ENCODE data around the gene PTPRU.

The PTPRU gene

GRCh38 chr1:29349871-29350491, 113.7 kb downstream of the PTPRU start:
- Histone ChIP-seq H3K27me3 (ENCODE audit: insufficient read depth, insufficient read length) (no peaks in the 10 kb centered on the region), H3K36me3 (ENCODE audit: insufficient read depth, insufficient read length, low read length) (no peaks in the 10 kb centered on the region), H3K9me3 (ENCODE audit: insufficient read depth, low read length) (no peaks in the 10 kb centered on the region), H3K9ac (ENCODE audit: insufficient read length, low read depth) (no peak overlapping the region), H3K4me1 (ENCODE audit: insufficient read depth, insufficient read length) (peaks cover 4% of the 10 kb centered on the region), H3K4me3 (ENCODE audit: insufficient read length, low read depth) (no peak overlapping the region)
- TF ChIP-seq ZNF274 (IDR thresholded peaks at IDR 0.05; ENCODE audit: low read depth, low read length), result no peak
- TF ChIP-seq YY1 (IDR thresholded peaks at IDR 0.05; ENCODE audit: insufficient read depth, insufficient read length), result no peak
- no peak for TF ChIP-seq SUZ12 (IDR thresholded peaks at IDR 0.05; ENCODE audit: extremely low read depth, insufficient read depth, insufficient read length)
- DNase-seq (ENCODE audit: low read depth, low spot score), result no peak

- DNase-seq (ENCODE audit: low read depth, low spot score), result no peak
Measured at GRCh38 chr1:29352719-29353420, 116.5 kb downstream of the PTPRU start.

GRCh38 chr1:29354511-29355098, 118.3 kb downstream of the PTPRU start:
- Histone ChIP-seq H3K4me3 (ENCODE audit: insufficient read length, low read depth) (no peak overlapping the region), H3K9me3 (ENCODE audit: insufficient read depth, low read length) (no peaks in the 10 kb centered on the region), H3K4me1 (ENCODE audit: insufficient read depth, insufficient read length) (peaks cover 4% of the 10 kb centered on the region), H3K9ac (ENCODE audit: insufficient read length, low read depth) (no peak overlapping the region), H3K27me3 (ENCODE audit: insufficient read depth, insufficient read length) (no peaks in the 10 kb centered on the region), H3K36me3 (ENCODE audit: insufficient read depth, insufficient read length, low read length) (no peaks in the 10 kb centered on the region)
- no peak for DNase-seq (ENCODE audit: low read depth, low spot score)
- TF ChIP-seq SUZ12 (IDR thresholded peaks at IDR 0.05; ENCODE audit: extremely low read depth, insufficient read depth, insufficient read length) (no peak), ZNF274 (IDR thresholded peaks at IDR 0.05; ENCODE audit: low read depth, low read length) (no peak), YY1 (IDR thresholded peaks at IDR 0.05; ENCODE audit: insufficient read depth, insufficient read length) (no peak)

More at GRCh38 chr1:29352719-29353420, 116.5 kb downstream of the PTPRU start:
- no peak overlapping the region for H3K9ac ChIP-seq (ENCODE audit: insufficient read length, low read depth)
- H3K36me3 ChIP-seq (ENCODE audit: insufficient read depth, insufficient read length, low read length), result no peaks in the 10 kb centered on the region
- TF ChIP-seq SUZ12 (IDR thresholded peaks at IDR 0.05; ENCODE audit: extremely low read depth, insufficient read depth, insufficient read length) (no peak), ZNF274 (IDR thresholded peaks at IDR 0.05; ENCODE audit: low read depth, low read length) (no peak), YY1 (IDR thresholded peaks at IDR 0.05; ENCODE audit: insufficient read depth, insufficient read length) (no peak)
- no peaks in the 10 kb centered on the region for H3K27me3 ChIP-seq (ENCODE audit: insufficient read depth, insufficient read length)
- no peak overlapping the region for H3K4me3 ChIP-seq (ENCODE audit: insufficient read length, low read depth)
- H3K4me1 ChIP-seq (ENCODE audit: insufficient read depth, insufficient read length), result peaks cover 4% of the 10 kb centered on the region
- no peaks in the 10 kb centered on the region for H3K9me3 ChIP-seq (ENCODE audit: insufficient read depth, low read length)

GRCh38 chr1:29355375-29355774, 119.1 kb downstream of the PTPRU start:
- Histone ChIP-seq H3K9ac (ENCODE audit: insufficient read length, low read depth) (no peak overlapping the region), H3K9me3 (ENCODE audit: insufficient read depth, low read length) (no peaks in the 10 kb centered on the region), H3K36me3 (ENCODE audit: insufficient read depth, insufficient read length, low read length) (no peaks in the 10 kb centered on the region), H3K4me1 (ENCODE audit: insufficient read depth, insufficient read length) (peaks cover 4% of the 10 kb centered on the region), H3K4me3 (ENCODE audit: insufficient read length, low read depth) (no peak overlapping the region), H3K27me3 (ENCODE audit: insufficient read depth, insufficient read length) (no peaks in the 10 kb centered on the region)
- DNase-seq (ENCODE audit: low read depth, low spot score), result no peak
- no peak for TF ChIP-seq YY1 (IDR thresholded peaks at IDR 0.05; ENCODE audit: insufficient read depth, insufficient read length)
- no peak for TF ChIP-seq ZNF274 (IDR thresholded peaks at IDR 0.05; ENCODE audit: low read depth, low read length)
- no peak for TF ChIP-seq SUZ12 (IDR thresholded peaks at IDR 0.05; ENCODE audit: extremely low read depth, insufficient read depth, insufficient read length)

- Histone ChIP-seq H3K4me1 (ENCODE audit: insufficient read depth, insufficient read length) (peaks cover 4% of the 10 kb centered on the region), H3K4me3 (ENCODE audit: insufficient read length, low read depth) (no peak overlapping the region), H3K9me3 (ENCODE audit: insufficient read depth, low read length) (no peaks in the 10 kb centered on the region), H3K27me3 (ENCODE audit: insufficient read depth, insufficient read length) (no peaks in the 10 kb centered on the region), H3K9ac (ENCODE audit: insufficient read length, low read depth) (no peak overlapping the region), H3K36me3 (ENCODE audit: insufficient read depth, insufficient read length, low read length) (no peaks in the 10 kb centered on the region)
- no peak for DNase-seq (ENCODE audit: low read depth, low spot score)
- no peak for TF ChIP-seq YY1 (IDR thresholded peaks at IDR 0.05; ENCODE audit: insufficient read depth, insufficient read length)
- no peak for TF ChIP-seq SUZ12 (IDR thresholded peaks at IDR 0.05; ENCODE audit: extremely low read depth, insufficient read depth, insufficient read length)
- no peak for TF ChIP-seq ZNF274 (IDR thresholded peaks at IDR 0.05; ENCODE audit: low read depth, low read length)
Measured at GRCh38 chr1:29356663-29357062, 120.3 kb downstream of the PTPRU start.

- no peak for DNase-seq (ENCODE audit: low read depth, low spot score)
- Histone ChIP-seq H3K4me1 (ENCODE audit: insufficient read depth, insufficient read length) (peaks cover 4% of the 10 kb centered on the region), H3K27me3 (ENCODE audit: insufficient read depth, insufficient read length) (no peaks in the 10 kb centered on the region)
Measured at GRCh38 chr1:29357452-29357851, 121.1 kb downstream of the PTPRU start.

GRCh38 chr1:29358183-29358582, 121.9 kb downstream of the PTPRU start:
- H3K36me3 ChIP-seq (ENCODE audit: insufficient read depth, insufficient read length, low read length), result no peaks in the 10 kb centered on the region
- no peaks in the 10 kb centered on the region for H3K27me3 ChIP-seq (ENCODE audit: insufficient read depth, insufficient read length)
- DNase-seq (ENCODE audit: low read depth, low spot score), result no peak
- TF ChIP-seq YY1 (IDR thresholded peaks at IDR 0.05; ENCODE audit: insufficient read depth, insufficient read length) (no peak), SUZ12 (IDR thresholded peaks at IDR 0.05; ENCODE audit: extremely low read depth, insufficient read depth, insufficient read length) (no peak), ZNF274 (IDR thresholded peaks at IDR 0.05; ENCODE audit: low read depth, low read length) (no peak)
- peaks cover 4% of the 10 kb centered on the region for H3K4me1 ChIP-seq (ENCODE audit: insufficient read depth, insufficient read length)
- H3K9me3 ChIP-seq (ENCODE audit: insufficient read depth, low read length), result no peaks in the 10 kb centered on the region
- no peak overlapping the region for H3K4me3 ChIP-seq (ENCODE audit: insufficient read length, low read depth)
- H3K9ac ChIP-seq (ENCODE audit: insufficient read length, low read depth), result no peak overlapping the region

More at GRCh38 chr1:29357452-29357851, 121.1 kb downstream of the PTPRU start:
- TF ChIP-seq ZNF274 (IDR thresholded peaks at IDR 0.05; ENCODE audit: low read depth, low read length), result no peak
- TF ChIP-seq SUZ12 (IDR thresholded peaks at IDR 0.05; ENCODE audit: extremely low read depth, insufficient read depth, insufficient read length), result no peak
- TF ChIP-seq YY1 (IDR thresholded peaks at IDR 0.05; ENCODE audit: insufficient read depth, insufficient read length), result no peak
- Histone ChIP-seq H3K9ac (ENCODE audit: insufficient read length, low read depth) (no peak overlapping the region), H3K4me3 (ENCODE audit: insufficient read length, low read depth) (no peak overlapping the region), H3K9me3 (ENCODE audit: insufficient read depth, low read length) (no peaks in the 10 kb centered on the region), H3K36me3 (ENCODE audit: insufficient read depth, insufficient read length, low read length) (no peaks in the 10 kb centered on the region)
